Measurements from ENCODE around the gene PRRX2.

PRRX2 gene

DNA sequence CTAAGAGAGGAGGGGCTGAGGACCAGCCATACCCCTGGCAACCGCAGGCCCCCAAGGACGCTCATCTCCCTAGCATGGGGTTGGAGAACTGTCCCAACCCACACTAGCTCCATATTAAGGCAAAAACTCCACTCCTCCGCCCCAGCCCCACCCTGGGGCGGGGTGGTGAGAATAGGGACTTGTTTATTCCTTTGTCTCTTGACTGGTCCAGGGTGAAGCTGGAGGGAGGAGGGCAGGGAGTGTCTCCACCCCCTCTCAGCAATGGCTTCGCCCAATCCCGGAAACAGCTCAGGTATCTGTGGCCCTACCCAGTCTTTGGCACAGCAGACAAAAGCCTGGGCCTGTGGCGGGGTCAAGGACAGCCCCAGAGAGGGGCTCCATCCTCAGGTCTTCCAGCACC, 16.9 kb downstream of the PRRX2 start:
- no peak for DNase-seq

DNA sequence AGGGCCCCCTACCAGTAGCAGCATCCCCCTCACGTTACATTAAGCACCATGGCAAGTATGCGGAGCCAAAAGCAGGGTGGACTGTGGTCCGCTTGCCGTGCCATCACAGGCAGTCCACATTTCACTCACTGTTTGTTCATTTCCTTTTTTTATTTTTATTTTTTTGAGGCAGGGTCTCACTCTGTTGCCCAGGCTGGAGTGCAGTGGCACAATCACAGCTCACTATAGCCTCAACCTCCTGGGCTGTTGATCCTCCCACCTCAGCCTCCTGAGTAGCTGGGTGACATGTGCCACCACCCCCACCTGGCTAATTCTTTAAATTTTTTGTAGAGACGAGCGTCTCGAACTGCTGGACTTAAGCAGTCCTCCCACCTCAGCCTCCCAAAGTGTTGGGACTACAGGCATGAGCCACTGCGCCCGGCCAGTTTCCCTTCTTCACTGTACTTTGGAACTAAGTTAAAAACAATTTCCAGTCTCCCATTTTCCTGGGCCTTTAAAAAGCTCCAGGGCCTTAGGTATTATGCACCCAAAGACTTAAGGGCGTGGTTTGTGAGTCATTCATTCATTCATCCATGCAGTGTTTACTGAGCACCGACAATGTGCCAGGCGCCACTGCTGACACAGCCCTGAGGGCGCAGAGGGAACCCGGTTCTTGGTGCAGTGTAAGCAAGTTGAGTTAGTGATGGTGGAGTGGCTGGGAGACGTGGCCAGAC, 19.9 kb downstream of the PRRX2 start:
- no peak for DNase-seq

DNA sequence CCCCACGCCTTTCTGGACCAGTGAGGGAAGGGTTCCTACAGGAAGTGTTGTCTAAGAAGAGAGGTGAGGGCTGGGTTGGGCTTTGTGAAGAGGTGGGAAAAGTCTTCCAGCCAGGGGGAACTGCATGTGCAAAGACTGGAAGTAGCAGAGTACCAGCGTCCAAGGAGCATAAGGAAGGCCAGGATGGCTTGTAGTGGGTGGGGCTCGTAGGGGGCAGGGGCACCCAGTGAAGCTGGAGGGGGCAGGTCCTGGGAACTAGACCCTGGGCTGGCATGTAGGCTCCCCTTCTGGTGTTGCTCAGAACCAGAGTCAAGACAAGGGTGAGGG, 20.4 kb downstream of the PRRX2 start:
- no peak for DNase-seq

DNA sequence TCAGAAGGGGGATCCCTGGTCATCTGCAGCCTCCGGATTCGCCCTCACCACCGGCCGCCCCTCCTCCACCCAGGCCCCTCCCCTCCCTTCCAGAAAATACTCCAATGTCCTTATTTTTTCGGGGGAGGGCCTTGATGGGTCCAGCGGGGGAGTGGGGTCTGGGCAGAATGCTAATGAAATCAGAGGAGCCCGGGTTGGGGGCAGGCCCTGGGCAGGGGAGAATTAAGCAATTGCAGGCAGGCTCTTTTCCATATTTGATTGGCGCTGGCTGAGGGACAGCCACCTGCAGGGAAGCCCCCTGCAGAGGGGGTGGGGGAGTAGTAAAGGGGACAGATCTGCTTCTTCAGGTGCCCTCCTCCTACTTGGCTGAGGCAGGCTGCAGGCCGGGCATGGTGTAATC, 21.3 kb downstream of the PRRX2 start:
- DNase-seq: no peak

DNA sequence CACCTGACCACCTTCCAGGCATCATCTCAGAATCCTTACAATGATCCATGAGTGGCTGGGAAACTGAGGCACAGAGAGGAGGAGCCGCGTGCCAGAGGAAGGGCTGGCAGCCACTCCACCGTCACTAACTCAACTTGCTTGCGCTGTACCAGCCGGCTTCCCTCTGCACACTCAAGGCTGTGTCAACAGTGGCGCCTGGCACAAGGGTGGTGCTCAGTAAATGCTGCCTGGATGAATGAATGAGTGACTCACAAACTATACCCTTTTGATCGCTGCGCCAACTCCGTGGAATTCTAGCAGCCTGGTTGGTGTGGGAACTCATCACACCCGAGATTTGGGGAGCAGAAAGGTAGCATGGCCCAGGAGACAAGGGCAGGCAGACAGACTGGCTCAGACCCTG, 21.9 kb downstream of the PRRX2 start:
- no peak for DNase-seq

DNA sequence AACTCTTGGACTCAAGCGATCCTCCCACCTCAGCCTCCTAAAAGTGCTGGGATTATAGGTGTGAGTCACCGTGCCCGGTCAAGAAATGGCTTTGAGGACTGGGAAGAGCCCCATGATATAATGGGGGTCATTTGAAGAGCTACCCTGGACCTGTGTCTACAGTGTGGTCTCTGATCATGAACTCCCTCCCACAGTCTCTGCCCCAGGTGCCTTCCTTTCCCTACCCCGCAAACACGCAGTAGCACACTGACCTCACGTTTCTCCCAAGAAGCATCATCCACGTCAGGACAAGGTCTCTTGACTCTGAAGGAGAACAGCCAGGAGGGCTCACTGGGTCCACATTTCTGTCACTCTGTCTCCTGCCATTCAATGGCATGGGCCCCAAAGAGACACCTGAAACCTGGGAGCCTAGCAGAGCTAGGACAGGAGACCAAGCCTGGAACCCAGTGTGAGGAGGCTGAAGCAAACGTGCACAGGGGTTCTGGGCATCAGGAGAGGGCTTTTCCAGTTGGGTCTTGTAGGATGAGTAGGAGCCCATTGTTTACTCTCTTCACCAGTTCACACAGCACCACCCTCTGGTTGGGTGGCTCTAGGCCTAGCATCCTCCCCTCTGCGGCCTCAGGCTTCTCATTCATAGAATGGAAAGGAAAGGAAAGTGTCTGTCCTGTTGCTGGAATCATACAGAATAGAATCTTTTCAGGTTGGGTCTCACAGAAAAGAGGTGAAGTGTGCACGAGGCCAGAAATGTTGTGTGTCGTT, 23.0 kb downstream of the PRRX2 start:
- DNase-seq: no peak

DNA sequence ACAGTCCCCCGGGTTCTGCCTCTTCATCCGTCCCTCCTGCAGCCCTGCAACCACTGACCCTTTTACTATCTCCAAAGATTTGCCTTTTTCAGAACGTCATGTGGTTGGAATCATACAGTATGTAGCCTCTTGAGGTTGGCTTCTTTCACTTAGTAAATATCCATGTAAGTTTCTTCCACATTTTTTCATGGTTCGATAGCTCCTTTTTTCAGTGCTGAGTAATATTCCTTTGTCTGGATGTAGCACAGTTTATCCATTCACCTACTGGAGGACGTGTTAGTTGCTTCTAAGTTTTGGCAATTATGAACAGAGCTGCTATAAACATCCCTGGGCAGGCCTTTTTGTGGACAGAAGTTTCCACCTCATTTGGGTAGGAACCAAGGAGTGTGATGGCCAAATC, 27.1 kb downstream of the PRRX2 start:
- no peak for DNase-seq

DNA sequence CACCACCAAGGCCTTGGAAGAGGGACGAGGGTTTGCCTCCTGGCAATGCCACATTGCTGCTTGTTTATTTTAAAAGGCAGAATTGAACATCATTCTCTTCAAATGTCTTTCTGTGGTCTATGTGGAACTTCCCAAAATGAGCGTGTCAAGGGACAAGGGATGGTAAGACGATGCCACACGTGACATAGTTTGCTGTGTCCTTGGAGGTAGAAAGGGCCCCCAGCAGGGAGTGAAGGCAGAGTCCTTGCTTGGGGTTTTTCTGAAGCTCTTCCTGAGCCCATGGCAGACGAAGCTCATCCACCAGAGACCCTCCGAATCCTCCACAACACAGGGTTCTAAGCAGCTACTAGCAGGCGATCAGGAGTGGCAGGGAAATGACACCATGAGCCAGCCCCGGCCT, 28.3 kb downstream of the PRRX2 start:
- DNase-seq: no peak

DNA sequence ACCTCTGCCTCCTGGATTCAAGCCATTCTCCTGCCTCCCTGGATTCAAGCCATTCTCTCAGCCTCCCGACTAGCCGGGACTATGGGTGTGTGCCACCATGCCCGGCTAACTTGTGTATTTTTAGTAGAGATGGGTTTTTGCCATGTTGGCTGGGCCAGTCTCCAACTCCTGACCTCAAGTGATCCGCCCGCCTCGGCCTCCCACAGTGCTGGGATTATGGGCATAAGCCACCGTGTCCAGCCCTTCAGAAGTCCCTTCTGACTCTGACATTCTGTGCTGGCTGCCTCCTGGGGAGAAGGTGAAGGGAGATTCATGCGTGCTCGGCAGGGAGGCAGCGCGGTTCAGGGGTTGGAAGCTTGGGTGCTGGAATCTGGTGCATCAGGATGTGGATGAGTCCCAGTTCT, 28.8 kb downstream of the PRRX2 start:
- no peak for DNase-seq

DNA sequence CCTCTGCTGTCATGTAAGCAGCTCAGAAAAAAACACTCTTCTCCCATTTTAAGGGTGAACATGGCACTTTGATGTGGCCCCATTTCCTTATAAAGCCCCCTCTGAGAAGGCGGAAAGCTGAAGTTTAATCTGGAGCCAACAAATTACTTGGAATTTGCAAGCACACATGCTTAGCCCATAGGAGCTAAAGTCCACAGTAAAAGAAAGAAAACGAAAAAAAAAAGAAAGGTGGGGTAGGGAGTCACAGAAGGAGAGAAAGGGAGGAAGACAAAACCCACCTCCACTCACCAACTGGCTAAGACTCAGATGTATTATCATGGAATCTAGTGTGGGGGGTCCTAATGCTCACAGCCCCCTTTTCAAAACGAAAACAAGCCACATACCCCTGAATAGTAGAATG, 30.4 kb downstream of the PRRX2 start:
- no peak for DNase-seq

DNA sequence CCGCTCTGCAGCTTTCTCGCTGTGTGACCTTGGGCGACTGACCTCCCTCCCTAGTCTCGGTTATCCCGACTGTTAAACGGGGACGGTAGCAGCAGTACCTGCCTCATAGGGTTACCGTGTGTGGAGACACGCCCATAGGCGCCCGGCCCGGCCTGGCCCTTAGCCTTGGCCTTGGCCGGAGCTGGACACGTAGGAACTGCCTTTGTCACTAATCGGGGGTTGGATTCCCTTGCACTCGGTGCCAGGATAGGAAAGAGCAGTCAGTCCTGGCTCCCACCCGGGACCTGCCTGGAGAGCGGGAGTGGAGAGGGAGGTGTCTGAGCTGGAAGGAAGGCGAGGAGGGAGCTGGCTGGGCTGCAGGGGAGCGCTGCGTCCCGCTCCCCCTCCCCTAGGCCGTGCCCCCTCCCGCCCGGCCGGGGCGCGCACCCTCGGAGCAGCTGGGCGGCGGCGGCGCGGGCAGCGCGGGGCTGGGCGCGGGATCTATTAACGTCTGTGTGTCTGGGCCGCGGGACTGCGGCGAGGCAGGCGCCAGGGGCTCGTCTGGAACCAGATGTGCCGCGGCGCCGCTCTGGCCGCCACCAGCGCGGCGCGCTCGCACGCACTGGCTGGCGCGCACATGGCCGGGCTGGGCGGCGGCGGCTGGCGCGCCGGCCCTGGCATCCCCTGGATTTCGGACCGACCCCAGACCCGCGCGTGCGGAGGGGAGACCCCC, 31.7 kb downstream of the PRRX2 start:
- no peak for DNase-seq

DNA sequence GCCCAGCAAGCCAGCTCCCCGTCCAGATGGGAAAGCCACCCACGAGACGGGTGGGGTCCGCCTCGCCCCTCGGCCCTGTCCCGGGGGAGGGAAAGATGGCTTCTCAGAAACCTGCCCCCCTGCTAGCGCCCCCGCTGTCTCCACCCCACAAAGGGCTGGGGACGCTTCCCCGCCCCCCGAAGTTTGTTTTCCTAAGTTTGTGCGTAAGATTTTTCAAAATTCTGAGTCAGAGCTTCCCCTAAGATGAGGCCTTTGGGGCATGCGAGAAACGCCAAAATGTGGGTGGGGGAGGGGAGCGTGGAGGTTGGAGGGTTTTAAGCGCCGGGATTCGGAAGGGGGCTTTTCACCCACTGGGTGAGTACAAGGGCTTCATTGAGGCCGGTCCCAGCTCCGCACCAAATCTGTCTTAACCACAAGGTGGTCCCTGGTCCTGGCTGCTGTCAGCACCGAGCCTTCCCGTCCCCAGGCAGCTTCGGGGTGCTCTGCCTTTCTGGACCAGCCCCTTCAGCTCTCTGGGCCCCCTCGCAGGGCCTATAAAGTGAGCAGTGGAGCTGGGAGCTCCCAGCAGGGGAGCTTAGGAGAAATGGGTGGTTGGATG, 32.3 kb downstream of the PRRX2 start:
- no peak for DNase-seq

DNA sequence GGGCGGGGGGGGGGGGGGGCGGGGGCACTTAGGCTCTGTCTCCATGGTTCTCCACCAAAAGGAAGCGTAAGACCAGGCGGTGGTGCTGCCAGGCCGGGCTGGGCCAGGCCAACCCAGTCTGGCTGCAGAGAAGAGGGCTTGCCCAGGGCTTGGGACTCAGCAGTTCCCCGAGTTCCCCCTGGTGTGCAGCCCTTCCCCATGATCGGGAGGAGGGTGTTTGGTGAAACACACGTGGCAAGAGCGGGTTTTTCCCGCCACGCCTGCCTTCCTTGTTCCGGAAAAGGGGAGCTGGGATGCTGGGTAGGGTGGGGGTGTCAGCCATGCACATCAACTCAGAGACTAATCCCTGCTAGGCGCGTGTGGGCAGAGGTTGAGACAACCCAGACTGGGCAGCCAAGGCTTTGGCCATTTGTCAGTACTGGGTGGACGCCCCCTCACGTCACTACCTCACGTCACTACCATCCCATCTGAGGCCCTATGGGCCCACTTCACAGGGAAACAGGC, 32.9 kb downstream of the PRRX2 start:
- DNase-seq: no peak

DNA sequence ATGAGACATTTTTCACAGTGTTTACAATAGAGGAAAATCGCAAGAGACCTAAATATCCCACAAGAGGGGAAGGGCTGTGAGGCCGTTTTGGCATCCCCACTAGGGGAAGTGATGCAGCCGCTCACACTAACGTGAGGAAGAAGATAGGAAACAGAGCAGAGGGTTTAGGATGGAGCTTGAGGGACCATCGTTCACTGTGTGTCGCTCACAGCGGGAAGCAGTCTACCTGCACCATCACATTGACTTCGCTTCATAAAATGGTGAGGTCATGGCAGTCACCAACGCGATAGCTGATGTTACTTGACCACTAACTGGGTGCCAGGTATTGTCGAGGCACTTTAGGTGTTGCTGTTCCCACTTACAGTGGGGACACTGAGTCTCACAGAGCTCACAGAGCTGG, 35.6 kb downstream of the PRRX2 start:
- no peak for DNase-seq

DNA sequence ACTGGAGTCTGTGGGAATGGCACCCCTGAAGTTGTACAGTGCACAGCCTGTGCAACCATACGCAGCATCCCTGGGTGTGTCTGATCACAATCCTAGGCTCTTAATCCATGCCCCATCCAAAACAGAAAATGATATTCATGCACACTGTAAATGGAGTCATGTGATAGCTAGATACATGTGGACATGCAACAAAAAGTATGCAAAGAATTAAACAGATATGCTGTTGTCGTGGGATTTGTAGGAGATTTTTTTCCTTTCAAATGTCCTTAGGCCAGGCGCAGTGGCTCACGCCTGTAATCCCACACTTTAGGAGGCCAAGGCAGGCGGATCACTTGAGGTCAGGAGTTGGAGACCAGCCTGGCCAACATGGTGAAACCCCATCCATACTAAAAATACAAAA, 36.1 kb downstream of the PRRX2 start:
- DNase-seq: no peak

DNA sequence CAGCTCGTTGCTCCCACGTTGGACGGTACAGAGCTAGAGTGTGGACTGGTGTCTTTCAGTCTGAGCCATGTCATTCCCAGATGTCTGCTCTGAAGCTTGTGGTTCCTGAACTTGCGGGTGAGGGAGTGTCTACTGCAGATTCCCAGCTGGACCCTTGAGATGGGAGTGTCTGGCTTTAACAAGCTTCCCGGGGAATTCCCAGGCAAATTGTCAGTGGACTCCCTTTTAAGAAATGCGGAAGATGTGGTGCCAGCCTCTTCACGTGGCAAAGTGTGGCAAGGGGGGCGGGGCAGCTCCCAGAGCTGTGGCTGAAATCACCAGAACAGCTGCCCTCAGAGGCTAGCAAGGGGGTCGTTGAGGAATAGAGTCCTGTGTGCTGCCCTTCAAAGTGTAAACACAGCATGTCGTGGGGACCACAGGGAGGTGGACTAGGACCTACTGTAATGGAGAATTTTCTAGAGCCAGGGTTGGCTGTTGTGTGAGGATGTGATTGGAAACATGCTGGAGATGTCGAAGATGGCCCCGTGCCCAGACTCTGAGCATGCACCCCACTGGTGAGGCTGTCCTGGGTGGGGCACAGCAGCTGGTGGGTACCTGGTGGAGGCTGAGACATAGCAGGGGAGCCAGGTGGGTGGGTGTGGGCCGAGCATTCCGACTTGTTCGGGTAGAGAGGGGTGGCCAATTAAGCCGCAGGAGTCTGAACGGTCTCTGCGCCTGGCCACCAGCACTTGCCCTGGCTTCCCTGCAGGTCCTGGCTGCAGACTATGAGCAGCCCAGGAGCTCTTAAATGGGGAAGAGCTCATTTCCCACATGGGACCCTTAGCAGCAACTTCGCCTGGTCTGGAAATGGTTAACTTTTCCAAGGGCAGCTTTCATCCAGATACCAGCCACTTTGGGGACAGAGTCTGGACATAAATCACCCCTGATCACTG, 37.4 kb downstream of the PRRX2 start:
- DNase-seq: no peak

DNA sequence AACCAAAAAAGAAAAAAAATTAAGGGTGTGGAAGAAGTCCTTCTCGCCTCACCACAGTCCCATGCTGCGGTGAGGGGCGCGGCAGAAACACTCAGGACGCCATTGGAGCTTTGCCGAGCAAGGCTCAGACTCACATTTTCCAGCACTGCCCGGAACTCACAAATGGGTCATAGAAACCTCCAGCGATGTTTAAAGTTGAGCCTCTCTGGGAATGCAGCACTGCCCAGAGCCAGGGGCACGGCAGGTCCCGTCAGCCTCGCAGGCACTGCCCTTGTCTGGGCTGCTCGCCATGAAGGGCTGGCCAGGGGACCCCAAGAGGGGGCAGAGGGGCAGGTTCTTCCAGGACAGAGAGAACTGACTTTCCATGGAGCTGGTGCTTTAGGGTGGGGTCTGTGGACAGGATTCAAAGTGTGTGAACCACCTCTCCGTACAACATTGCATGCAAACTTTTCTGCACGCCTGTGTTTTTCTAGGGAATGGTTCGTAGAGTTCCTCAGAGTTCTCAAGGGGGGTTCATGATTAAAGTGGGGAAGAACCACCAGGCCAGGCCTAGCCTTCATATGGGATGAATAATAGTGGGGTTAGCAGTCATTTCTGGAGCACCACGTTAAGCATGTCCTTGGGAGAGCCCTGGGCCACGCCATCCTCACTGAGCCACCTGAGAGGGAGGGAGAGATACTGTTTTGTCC, 38.4 kb downstream of the PRRX2 start:
- DNase-seq: no peak

DNA sequence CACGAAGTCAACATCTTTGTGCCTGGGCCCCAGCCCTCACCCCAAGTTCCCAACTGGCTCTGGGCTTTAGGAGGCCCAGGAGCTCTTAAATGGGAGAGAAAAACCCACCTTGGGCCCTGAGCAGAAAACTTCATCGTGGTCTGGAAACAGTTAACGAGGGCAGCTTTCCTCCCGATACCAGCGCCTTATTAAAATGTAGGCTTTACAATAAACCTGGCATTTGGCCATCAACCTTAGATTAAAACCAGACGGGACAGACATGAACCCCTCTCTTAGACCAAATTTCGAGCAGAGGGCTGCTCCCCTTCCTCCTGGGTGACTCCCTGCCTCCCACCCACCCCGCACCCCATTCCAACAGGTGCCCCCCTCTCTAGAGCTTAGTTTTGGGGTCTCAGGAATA, 39.4 kb downstream of the PRRX2 start:
- no peak for DNase-seq

DNA sequence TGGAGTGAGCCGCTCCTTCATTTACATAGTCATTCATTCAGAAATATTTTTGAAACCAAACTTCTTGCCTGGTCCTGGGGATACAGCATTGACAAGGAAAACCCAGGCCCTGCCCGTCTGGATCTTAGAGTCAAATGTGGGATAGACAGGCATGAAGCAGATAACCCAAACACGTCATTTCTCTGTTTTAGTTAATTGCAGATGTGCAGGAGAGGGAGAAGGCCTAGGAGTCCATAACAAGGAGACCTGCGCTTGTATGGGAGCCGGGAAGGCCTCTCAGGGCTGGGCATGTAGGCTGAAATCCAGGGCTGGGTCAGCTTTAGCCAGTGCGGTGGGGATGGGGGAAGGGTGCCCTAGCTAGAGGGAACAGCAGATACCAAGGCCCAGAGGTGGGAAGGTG, 43.3 kb downstream of the PRRX2 start:
- DNase-seq: no peak

DNA sequence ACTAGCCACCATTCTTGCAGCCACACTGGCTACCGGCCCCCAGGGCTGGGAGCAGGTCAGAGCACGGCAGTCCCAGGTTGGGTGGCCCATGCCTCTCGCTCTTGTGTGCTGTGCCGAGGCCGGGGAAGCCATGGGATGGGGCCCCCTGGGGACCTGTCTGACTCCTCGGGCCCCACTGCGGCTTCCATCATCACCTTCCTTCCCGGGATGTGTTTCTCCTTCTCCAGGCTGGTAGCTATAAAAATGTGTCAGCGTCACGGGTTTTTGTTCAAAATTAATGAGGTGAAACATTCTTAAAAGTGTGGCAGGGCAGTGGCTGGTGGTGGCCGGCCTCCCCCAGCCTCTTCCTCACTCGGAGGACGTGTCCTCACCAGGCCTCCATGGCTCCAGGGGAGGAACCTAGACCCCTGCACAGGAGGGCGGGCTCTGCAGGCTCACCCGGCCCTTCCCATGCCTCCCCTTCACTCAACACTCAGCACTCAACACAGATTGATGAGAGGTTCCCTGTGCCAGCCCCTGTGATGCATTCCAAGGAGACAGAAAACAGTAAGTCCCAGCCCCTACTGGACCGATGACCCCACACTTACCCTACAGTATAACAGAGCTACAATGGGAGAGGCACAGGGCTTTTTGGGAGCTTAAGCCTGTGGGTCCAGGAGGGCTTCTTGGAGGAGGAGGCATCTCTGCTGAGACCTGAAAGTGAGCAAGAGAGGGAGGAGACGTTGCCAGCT, 44.2 kb downstream of the PRRX2 start:
- no peak for DNase-seq

DNA sequence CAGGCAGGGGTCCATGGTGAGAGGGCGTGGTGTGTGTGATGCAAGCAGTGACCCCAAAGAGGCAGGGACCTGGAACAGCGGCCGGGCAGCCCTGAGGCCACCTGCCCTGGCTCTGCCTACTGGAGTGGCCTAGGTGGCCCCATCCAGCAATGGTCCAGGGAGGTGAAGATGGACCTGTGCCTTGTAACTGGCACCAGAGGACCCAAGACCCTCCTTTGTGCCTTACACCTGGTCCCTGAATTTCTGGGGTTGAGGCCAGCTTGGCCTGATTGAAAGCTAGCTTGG, 44.7 kb downstream of the PRRX2 start:
- DNase-seq: no peak

Data from CD4-positive, alpha-beta T cell treated with Interleukin-10 for 1 hour (primary cell).